Measurements from ENCODE around the gene SAC3D1. TPM values are rescaled to one million over a fixed set of nuclear protein-coding genes. Genes with fewer than 3 reads are reported as not detected.

The SAC3D1 gene
- total RNA-seq, 2 donors from 2014 or later: 25.0 to 29.4 TPM

GRCh38 chr11:65065851-65066250 lies 24.8 kb downstream of the SAC3D1 start:
- Histone ChIP-seq H3K4me3 (no peak overlapping the region), H3K36me3 (no peaks in the 10 kb centered on the region), H3K9me3 (no peaks in the 10 kb centered on the region), H3K4me1 (replicated peaks) (no peaks in the 10 kb centered on the region), H3K27me3 (replicated peaks; ENCODE audit: insufficient read depth) (no peaks in the 10 kb centered on the region), H3K27ac (no peak overlapping the region)
- TF ChIP-seq CTCF (IDR thresholded peaks at IDR 0.05) (no peak), POLR2A (IDR thresholded peaks at IDR 0.05) (no peak), POLR2AphosphoS5 (IDR thresholded peaks at IDR 0.05) (no peak)
- no peak for DNase-seq (ENCODE audit: low spot score)
- WGBS: 84% methylated on average over 7 of the region's 7 CpGs
- intact Hi-C loops (cut with DNase I): no loop called here

- Histone ChIP-seq H3K9me3 (no peaks in the 10 kb centered on the region), H3K4me1 (replicated peaks) (no peaks in the 10 kb centered on the region), H3K27me3 (replicated peaks; ENCODE audit: insufficient read depth) (no peaks in the 10 kb centered on the region), H3K27ac (no peak overlapping the region), H3K36me3 (no peaks in the 10 kb centered on the region), H3K4me3 (no peak overlapping the region)
- 67% methylated on average over 11 of the region's 11 CpGs for WGBS
- TF ChIP-seq CTCF (IDR thresholded peaks at IDR 0.05): no peak
- TF ChIP-seq POLR2A (IDR thresholded peaks at IDR 0.05): no peak
- TF ChIP-seq POLR2AphosphoS5 (IDR thresholded peaks at IDR 0.05): no peak
- DNase-seq (ENCODE audit: low spot score): no peak
- intact Hi-C loops (cut with DNase I): no loop called here
Observed at GRCh38 chr11:65066315-65066714, 25.3 kb downstream of the SAC3D1 start.

- TF ChIP-seq POLR2AphosphoS5 (IDR thresholded peaks at IDR 0.05) (no peak), POLR2A (IDR thresholded peaks at IDR 0.05) (no peak), CTCF (IDR thresholded peaks at IDR 0.05) (no peak)
- intact Hi-C loops (cut with DNase I): no loop called here
- no peaks in the 10 kb centered on the region for H3K4me1 ChIP-seq (replicated peaks)
Observed at GRCh38 chr11:65066805-65067291, 25.8 kb downstream of the SAC3D1 start.

GRCh38 chr11:65067446-65067845 lies 26.4 kb downstream of the SAC3D1 start:
- Histone ChIP-seq H3K4me1 (replicated peaks) (no peaks in the 10 kb centered on the region), H3K9me3 (no peaks in the 10 kb centered on the region), H3K27me3 (replicated peaks; ENCODE audit: insufficient read depth) (no peaks in the 10 kb centered on the region), H3K27ac (no peak overlapping the region), H3K4me3 (no peak overlapping the region), H3K36me3 (no peaks in the 10 kb centered on the region)
- no peak for TF ChIP-seq CTCF (IDR thresholded peaks at IDR 0.05)
- no peak for TF ChIP-seq POLR2A (IDR thresholded peaks at IDR 0.05)
- TF ChIP-seq POLR2AphosphoS5 (IDR thresholded peaks at IDR 0.05): no peak
- DNase-seq (ENCODE audit: low spot score): no peak
- intact Hi-C loops (cut with DNase I): no loop called here
- 83% methylated on average over 10 of the region's 10 CpGs for WGBS

More at GRCh38 chr11:65066805-65067291, 25.8 kb downstream of the SAC3D1 start:
- Histone ChIP-seq H3K27ac (no peak overlapping the region), H3K27me3 (replicated peaks; ENCODE audit: insufficient read depth) (no peaks in the 10 kb centered on the region), H3K36me3 (no peaks in the 10 kb centered on the region), H3K4me3 (no peak overlapping the region), H3K9me3 (no peaks in the 10 kb centered on the region)
- WGBS: 76% methylated on average over 4 of the region's 4 CpGs
- DNase-seq (ENCODE audit: low spot score): no peak

GRCh38 chr11:65069217-65069616 lies 28.2 kb downstream of the SAC3D1 start:
- no peak overlapping the region for H3K27ac ChIP-seq
- no peak for TF ChIP-seq CTCF (IDR thresholded peaks at IDR 0.05)
- DNase-seq (ENCODE audit: low spot score): no peak
- 56% methylated on average over 9 of the region's 9 CpGs for WGBS
- intact Hi-C loops (cut with DNase I): no loop called here
- H3K36me3 ChIP-seq: no peaks in the 10 kb centered on the region
- no peaks in the 10 kb centered on the region for H3K4me1 ChIP-seq (replicated peaks)
- H3K4me3 ChIP-seq: no peak overlapping the region
- no peaks in the 10 kb centered on the region for H3K27me3 ChIP-seq (replicated peaks; ENCODE audit: insufficient read depth)
- H3K9me3 ChIP-seq: no peaks in the 10 kb centered on the region

Data from prostate gland (tissue), 2 donors.